Suppressor macrophage treated with lipopolysaccharide for 4 hours (primary cell): Measurements from ENCODE around the gene HIVEP1.

ENCODE experiments used
- DNase-seq: peaks from one replicate; pipeline ENCODE4 v3.0.0-alpha.2; 2020

The HIVEP1 gene

DNA sequence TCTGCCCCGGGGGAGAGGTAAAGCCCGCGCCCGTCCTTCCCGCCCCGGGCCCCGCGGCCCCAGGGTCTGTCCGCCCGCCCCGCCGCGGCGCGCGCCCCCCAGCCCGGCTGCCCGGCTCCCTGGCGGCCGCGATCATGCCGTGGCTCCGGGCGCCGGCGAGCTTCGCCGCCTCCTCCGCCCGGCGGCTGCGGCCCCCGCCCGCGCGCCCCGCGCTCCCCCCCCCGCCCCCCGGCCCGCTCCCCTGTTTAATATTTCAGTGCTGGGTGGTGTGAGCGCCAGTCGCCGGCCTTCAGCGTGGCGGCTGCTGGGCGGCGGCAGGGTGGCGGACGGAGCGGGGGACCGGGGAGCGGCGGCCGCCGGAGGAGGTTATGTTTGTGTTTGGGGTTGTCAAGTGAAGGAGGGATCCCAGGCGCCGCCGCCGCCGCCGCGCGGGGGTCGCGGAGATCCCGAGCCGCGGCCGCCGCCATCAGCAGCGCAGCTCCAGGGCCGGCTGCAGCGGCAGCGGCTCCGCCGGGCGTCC is at the start of gene HIVEP1:
TSS of gene HIVEP1 (plus strand) at position 275 of the 520 bp plus-strand sequence. CDS start 3,317 bp downstream, outside the sequence.
- peak; percentile 31 for DNase-seq

DNA sequence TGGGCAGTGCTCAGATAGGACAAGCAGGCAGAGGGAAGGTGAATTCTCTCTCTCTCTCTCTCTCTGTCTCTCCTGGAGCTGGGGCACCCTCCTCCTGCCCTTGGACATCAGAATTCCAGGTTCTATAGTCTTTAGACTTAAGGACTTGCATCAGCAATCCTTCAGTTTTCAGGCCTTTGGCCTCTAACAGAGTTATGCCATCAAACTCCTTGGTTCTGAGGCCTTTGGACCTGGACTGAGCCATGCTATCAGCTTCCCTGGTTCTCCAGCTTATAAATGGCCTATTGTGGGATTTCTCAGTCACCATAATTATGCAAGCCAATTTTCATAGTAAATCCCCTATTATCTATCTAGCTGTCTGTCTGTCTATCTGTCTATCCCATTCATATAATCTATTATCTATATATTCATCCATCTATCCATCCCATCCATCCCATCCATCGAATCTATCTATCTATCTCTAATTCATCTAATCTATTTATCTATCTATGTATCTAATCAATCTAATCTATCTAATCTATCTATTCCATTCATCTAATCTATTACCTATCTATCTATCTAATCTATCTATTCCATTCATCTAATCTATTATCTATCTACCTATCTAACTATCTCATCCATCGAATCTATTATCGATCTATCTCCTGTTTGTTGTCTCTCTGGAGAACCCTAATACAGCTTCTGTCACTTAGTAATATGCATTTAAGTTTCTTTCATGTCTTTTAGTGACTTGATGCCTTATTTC is 48.2 kb upstream of the HIVEP1 start:
- no peak for DNase-seq

DNA sequence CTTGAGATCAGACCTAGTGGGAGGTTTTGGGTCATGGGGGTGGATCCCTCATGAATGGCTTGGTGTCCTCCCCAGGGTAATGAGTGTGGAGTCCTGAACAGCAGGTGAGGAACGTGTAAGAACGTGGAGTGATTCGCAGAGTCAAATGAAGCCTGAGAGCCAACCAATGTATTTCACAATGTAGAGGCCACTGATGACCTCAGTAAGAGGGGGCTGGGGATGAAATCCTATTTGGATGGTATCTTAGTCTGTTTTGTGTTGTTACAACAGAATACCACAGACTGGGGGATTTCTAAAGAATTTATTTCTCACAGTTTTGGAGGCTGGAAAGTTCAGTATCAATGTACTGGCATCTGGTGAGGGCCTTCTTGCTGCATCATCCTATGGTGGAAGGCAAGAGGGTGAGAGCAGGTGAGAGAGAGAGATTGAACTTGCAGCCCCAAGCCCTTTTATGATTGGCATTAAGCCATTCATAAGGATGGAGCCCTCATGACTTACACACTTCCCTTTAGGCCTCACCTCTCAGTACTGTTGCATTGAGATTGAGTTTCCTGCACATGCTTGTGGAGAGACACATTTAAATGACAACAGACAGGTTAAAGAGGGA is 47.3 kb upstream of the HIVEP1 start:
- DNase-seq, result peak; percentile 49

DNA sequence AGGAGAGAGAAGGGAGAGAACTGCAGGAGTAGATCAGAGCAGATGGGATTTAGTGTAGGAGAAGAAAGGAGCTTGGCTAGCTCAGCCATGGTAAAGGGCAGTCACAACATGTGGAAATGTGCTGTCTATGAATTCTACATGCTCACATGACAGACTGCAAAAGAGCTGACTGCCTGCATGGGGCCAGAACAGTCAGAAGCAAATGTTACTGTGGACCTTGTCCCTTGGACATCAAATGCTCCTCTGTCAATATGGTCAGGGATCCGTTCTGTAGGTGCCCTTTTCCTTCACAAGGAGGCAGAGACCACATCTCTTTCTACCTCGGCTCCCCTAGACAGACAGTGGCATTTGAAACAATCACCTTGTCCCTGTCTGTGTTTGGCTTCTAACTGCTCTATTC is 46.6 kb upstream of the HIVEP1 start:
- no peak for DNase-seq

DNA sequence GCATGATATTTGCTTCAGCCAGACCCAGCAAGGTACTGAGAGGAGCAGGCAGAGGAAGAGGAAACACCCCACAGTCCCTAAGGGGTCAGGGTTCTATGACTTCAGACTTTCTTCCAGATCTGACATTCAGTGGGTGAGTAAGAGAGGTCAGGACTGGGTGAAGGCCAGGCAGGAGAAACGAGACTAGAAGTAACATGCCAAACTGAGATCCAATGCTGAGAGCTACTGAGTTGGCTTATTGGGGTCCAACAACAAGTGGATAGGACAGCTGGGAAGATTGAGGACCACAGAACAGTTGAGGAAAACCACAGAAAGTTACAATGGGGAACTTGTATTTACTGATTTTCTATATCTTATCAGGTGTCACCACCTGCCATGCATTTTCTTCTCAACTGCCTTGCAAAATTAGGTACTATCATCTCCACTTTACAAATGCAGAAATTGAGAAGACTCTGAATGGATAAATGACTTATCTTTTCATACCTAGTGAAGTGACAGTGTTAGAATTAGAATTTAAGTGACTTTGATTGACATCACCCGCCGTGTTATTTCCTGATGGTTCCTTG is 43.8 kb upstream of the HIVEP1 start:
- peak; percentile 22 for DNase-seq

DNA sequence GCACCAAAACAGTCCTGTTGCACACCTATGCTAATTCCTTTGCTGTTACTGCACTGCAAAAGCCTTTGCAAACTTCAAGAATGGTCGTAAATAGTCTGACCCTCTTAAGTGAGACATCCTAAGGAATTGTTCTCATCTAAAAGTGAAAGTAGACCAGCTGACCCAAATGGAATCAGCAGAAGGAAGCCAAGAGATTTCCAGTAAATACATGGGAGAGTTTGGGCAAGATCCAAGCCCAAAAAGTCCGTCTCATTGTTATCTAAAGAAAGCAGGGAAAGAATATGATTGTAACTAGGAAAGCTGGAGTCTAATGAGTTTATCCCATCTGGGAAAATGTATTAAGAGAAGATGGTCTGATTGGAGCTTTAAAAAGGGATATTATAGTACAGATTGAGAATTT is 43.0 kb upstream of the HIVEP1 start:
- DNase-seq, result no peak

DNA sequence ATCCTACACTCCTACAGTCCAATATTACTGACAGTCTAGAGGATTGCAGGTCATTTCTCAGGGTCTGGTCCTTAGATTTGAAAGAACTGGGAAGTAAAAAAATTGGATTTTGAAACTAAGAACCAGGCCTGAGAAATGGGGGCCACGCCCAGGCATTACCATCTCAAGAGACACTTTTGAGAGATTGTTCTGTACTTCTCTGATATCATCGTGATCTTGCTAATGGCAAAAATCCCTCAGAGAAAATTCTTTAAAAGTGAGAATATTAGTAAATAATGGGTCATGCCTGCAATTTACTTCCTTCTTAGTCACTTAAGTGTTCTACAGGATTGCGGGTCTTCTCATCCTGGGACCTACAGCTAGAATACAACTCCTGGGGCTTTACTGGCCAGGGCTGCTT is 42.0 kb upstream of the HIVEP1 start:
- DNase-seq, result peak; percentile 18

DNA sequence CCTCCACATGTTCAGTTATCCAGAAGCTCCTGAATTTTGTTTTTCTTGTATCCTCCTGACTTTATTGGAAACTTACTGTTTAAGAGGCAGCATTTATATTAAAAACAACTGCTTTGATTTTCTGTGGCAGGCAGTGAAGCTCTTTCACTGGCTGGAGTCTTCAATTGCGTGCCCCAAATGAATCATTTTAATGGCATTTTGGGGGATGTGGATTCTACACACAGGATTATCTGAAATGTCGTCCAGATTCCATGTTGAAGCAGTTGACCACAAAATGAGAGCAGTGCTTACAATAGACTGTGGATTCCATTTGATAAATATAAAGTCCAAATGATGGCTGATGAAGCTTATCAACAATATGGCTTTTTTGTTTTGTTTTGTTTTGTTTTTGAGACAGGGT is 41.0 kb upstream of the HIVEP1 start:
- DNase-seq, result no peak

DNA sequence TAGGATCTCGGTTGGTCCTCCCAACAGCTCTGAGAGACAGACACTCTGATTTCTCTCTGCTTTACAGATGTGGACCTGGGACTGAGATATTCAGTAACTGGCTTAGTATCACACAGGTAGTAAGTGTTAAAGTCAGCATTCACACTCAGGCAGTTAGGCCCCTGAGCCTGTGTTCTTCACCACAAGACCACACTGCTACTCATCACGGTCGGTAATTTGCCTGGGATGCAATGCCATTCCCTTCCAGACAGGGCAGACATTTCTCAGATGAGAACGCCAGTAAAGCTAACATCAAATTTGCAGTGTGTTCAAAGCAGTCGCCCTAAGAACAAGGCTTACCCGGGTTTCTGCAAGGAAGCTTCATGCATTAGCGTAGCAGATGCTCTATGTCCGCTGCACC is 39.8 kb upstream of the HIVEP1 start:
- no peak for DNase-seq

DNA sequence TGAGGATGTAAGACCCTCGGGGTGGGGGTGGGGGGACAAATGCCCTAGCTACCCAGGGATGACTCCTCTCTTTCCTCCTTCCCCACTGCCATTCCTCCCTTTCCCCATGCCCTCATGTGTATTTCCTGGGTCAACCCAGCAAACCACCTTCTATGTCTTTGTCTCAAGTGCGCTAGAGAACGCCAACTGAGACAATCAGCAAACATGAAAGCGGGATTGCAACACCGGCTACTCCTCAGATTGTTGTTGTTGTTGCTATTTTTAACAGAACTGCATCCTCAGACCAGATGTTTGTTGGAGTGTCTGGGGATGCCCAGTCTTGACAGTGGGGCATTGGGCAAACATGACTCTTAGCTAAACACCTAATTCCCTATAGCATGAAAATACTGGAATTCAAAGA is 39.3 kb upstream of the HIVEP1 start:
- no peak for DNase-seq

DNA sequence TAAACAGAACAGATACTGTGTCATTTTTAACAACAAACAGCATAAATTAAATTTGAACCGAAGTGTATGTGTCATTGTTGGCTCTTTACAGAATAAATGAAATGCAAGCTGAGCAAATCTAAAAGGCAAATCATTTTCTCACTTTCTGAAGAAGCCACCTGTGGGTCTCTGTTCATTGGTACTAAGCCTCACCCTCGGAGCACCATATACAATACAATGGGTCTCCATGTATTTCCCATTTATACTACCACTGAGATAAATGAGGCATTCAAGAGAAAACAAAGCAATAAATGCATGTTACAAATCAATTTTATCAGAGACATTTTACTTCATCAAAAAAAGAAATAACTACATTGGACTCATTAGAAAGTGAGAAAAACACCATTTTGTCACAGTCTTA is 38.9 kb upstream of the HIVEP1 start:
- DNase-seq, result no peak

DNA sequence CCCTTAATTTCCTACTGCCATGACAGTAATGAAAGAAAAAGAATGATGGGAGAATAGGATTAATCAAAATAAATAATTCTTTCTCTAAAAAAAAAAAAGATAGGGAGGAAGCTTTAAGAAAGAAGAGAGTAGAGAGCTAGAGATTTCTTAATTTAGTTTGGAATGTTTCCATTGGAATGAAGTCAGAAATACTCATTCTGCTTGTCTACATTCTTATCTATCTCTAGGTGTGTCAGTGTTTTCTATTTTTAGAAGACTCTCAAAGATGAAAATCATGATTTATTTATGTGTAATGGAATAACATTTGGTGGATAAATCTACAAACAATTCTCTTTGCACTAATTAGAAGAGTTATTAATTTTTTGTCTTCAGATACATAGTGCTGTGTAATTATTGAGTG is 38.0 kb upstream of the HIVEP1 start:
- no peak for DNase-seq

DNA sequence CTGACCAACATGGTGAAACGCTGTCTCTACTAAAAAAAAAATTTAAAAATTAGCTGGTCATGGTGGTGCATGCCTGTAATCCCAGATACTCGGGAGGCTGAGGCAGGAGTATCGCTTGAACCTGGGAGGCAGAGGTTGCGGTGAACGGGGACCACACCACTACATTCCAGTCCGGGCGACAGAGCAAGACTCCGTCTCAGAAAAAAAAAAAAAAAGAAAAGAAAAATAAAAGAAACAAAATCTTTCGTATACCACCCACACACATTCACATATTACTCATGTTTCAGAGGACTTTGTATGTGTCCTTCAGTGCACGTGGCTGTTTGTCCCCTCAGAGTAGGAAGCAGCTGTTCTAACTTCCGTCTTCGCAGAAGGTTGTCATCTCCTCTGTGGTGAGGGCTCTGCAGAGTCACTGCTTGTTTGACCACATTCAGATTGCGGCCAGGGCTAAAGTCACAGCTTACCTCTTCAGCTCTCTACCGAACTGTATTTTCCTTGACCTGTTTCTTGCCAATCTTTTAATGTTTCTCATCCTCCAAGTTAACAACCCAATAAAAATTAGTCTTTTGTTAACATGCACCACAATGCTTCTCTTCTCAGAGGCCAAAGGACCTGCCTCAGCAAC is 36.6 kb upstream of the HIVEP1 start:
- peak; percentile 89 for DNase-seq

DNA sequence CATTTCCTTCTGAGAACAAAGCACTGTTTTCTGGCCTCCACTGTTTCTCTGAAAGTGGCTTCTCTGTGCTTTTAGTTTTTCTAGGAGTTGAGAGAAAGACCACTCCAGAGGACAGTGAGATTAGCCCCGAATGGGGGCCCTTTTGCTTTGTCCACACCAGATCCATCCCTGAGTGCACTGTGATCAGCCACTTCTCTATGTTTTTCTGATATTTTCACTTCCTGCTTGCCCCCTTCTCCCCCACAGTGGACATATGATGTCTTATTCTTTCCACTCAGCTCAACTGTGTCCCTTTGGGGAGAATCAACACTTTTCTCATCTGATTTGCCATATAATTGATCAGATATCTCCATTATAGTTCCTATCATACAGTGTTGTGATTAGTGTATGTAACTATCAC is 35.6 kb upstream of the HIVEP1 start:
- no peak for DNase-seq

DNA sequence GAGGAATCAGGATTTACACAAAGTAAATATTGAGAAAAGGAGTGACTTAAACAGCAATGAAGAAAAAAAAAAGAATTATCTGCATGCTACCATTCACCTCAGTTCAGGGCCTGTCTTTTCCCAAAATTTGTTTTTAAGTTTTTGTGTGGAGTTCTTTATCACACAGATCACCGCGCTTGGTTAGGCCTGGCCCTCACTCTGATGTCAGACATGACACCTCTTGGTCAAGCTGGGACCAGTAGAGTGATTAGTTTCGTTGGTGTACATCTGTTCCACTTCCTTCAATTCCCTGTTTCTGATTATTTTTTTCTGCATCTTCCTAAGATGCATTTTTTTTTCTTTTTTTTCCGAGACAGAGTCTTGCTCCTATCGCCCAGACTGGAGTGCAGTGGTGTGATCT is 34.9 kb upstream of the HIVEP1 start:
- no peak for DNase-seq

DNA sequence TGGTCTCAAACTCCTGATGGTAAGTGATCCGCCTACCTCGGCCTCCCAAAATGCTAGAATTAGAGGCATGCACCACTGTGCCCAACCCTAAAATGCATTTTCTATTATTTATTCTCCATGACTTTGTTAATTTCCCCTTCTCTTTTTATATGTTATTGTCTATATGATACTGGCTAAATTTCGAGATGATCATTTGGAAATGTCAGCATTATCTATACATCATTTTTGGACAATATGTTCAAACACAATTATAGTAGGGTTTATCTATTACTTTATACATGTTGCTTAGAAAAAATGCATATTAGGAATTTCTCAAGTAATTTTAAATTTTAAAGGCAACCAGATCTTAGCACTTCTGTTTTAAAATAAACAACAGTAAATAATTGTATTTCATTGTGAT is 34.4 kb upstream of the HIVEP1 start:
- DNase-seq, result no peak

DNA sequence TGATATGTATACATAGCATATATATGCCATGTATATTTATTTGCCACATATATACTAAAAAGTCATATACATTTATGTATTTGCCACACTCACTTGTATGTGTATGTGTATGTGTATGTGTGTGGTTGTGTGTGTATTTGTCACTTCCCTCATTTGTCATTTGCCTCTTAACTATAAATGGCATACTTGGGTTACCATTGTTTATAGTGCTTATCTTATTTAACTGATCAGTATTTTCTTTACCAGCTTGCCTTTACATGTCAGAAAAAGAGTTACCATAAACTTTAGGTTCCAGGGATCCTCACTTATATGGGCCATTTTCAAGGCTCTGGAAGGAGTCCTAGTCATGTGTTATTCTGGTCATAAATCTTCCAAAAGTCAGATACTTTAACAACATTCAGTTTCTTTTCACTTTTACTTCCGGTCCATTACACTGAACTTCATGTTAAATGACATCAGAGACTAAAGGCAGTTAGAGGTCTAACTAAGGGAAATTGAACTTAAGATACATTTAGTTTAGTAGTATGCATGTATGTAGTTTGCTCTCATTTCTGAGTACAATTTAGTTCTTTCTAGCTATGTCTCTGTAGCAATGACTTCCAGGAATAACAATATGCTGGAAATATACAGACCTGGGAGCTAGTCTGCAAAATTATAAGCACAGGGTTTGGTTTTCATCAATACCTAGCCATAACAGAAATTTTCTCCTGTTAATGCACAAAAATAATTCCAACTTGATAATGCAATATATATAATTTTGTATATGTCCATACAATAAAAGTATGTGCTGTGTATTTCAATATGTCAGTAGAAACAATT is 33.7 kb upstream of the HIVEP1 start:
- DNase-seq, result peak; percentile 62

DNA sequence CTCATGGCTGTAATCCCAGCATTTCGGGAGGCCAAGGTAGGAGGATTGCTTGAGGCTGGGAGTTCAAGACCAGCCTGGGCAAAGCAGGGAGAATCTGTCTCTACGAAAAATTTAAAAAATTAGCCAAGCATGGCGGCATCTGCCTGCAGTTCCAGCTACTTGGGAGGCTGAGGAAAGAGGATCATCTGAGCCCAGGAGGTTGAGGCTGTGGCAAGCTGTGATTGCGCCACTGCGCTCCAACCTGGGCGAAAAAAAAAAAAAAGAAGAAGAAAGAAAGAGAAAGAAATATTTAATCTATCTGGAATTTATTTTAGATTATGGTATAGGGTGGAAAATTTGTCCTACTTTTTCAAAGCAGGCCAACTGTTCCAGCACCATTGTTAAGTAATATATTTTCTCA is 32.2 kb upstream of the HIVEP1 start:
- DNase-seq, result no peak

DNA sequence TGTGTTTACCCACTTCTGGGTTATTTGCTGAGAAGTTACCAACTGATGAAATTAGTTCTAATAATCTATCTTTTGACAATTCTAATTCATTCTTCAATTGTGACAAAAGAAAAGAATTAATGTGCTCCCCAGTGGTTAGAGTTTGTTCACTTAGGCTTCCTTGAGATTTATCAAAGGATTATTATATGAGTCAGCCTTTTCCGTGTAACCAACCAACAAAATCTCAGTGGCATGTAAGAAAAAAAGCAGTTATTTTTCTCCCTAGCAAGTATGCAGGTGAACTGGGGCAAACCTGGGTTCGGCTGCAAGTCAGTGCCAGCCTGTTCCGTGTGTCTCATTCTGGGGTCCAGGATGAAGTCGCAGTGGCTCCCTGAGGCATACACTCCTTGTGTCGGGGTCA is 28.8 kb upstream of the HIVEP1 start:
- DNase-seq, result no peak

DNA sequence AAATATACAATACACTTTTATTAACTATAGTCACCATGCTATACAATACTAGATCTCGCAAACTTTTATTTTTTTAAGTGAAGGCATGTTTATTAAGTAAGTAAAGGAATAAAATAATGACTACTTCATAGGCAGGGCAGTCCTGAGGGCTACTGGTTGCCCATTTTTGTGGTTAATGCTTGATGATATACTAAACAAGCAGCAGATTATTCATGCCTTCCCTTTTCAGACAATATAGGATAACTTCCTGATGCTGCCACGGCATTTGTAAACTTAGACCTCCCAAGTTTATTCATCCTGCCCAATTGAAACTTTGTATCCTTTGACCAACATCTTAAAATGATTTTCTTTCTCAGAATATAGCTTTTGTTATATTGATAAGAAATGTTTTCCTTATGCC is 24.7 kb upstream of the HIVEP1 start:
- DNase-seq, result no peak

DNA sequence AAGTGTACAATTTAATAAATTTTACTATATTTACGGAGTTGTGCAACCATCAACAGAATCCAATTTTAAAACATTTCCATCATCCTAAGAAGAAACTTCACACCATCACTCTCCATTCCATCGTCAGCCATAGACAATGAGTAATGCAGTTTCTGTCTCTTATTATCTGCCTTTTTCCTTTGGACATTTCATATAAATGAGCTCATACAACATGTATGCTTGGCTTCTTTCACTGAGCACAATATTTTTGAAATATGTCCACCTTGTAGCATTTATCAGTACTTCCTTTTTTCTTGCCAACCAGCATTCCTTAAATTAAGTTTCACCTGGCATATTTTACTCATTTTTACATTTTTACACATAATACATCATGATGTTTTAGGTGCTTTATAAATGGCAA is 22.7 kb upstream of the HIVEP1 start:
- no peak for DNase-seq

DNA sequence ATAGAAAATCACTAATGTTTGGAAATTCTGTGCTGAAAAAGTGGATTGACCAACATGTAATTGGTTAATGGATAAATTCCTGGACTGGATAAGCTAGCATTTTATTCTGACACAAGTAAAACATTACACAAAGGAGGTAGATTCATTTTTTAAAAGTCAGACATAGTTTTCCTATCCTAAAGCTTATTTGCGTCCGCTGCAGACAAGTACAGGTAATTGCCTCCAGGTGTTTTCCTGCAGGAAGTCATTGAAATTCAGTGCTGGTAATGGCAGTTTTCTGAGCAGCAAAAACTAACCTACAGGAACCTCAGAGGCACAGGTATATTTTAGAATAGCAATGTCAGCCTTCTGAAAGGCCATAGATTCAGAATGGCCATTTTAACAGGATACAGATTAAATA is 20.0 kb upstream of the HIVEP1 start:
- no peak for DNase-seq

DNA sequence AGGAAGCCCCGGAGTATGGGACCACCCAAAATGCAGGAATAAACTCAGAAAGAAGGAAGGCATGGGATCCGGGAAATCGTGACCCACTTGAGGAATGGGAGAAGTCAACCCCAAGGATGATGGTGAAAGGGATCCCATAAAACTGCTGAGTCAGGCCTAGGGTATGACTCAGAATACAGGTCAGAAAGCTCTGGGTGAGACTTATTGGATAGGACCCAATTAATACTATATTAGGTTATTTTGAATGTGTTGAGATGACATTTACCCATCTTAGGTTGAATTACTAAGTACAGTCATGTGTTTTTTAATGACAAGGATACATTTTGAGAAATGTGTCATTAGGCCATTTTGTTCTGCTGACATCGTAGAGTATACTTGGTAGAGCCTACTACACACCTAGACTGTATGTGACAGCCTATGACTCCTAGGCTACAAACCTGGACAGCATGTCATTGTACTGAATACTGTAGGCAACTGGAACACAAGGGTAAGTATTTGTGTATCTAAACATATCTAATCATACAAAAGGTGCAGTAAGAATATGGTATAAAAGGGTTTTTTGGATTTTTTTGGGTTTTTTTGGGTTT is 17.1 kb upstream of the HIVEP1 start:
- no peak for DNase-seq
